DND-41 (cell line): Measurements from ENCODE around the gene CAVIN3.

Source experiments
- ATAC-seq: fragments of 200-7000 bp; cut with Tn5 transposase; 3 replicates; pipeline ENCODE4 v1.9.1; 2021; ENCODE audit warnings: low read depth; ENCODE audit not compliant: insufficient read depth
- DNase-seq: peaks from one replicate; pipeline ENCODE4 v3.0.0-alpha.2; 2020
- H2AFZ ChIP-seq: 2 replicates; pipeline ENCODE4 v1.6.0; 2012; ENCODE audit warnings: low read depth, low read length
- H3K27ac ChIP-seq: 2 replicates; pipeline ENCODE4 v1.5.1; 2012; ENCODE audit warnings: low read length, inconsistent platforms
- H3K27me3 ChIP-seq: fragments of 200-600 bp; sonication (generic); 2 replicates; pipeline ENCODE4 v1.6.0; 2012; ENCODE audit warnings: low read length, mild to moderate bottlenecking, inconsistent platforms; ENCODE audit not compliant: insufficient read depth, poor library complexity
- H3K36me3 ChIP-seq: 2 replicates; pipeline ENCODE4 v1.5.1; 2012; ENCODE audit warnings: low read length, inconsistent platforms; ENCODE audit not compliant: insufficient read depth
- H3K4me1 ChIP-seq: 2 replicates; pipeline ENCODE4 v1.5.1; 2012; ENCODE audit warnings: mild to moderate bottlenecking, low read length; ENCODE audit not compliant: insufficient read depth
- H3K4me2 ChIP-seq: 2 replicates; pipeline ENCODE4 v1.6.0; 2012; ENCODE audit warnings: mild to moderate bottlenecking, moderate library complexity, low read length, inconsistent platforms; ENCODE audit not compliant: insufficient read depth
- H3K4me3 ChIP-seq, 2 experiments: fragments of 200-600 bp in 1 of 2; shearing (Covaris generic) in 1 of 2; 2 replicates each; pipeline ENCODE4 v1.5.1; 2012 to 2016; ENCODE audit warnings: inconsistent platforms in 2 of 2, low read length in 2 of 2, mild to moderate bottlenecking in 2 of 2, low read depth in 1 of 2, moderate library complexity in 1 of 2
- H3K79me2 ChIP-seq: 2 replicates; pipeline ENCODE4 v1.6.0; 2012; ENCODE audit warnings: low read length, inconsistent platforms; ENCODE audit not compliant: insufficient read depth
- H3K9ac ChIP-seq: 2 replicates; pipeline ENCODE4 v1.6.0; 2012; ENCODE audit warnings: low read depth, mild to moderate bottlenecking, inconsistent platforms, low read length, moderate library complexity
- H3K9me3 ChIP-seq: 2 replicates; pipeline ENCODE4 v1.5.1; 2012; ENCODE audit warnings: low read length, moderate library complexity, mild to moderate bottlenecking, inconsistent platforms; ENCODE audit not compliant: insufficient read depth, severe bottlenecking
- H4K20me1 ChIP-seq: 2 replicates; pipeline ENCODE4 v1.6.0; 2012; ENCODE audit warnings: low read length; ENCODE audit not compliant: insufficient read depth
- EZH2 ChIP-seq: IDR thresholded peaks from 3 replicates; pipeline ENCODE4 v1.6.1; 2012; ENCODE audit warnings: borderline replicate concordance, low read depth, mild to moderate bottlenecking, moderate library complexity, low read length, inconsistent platforms; ENCODE audit not compliant: severe bottlenecking
- TF ChIP-seq, protein P1 (sequence below): IDR thresholded peaks from 2 replicates; pipeline ENCODE4 v1.5.1; 2012; ENCODE audit warnings: borderline replicate concordance, low read length, moderate library complexity, mild to moderate bottlenecking; ENCODE audit not compliant: poor library complexity, severe bottlenecking; ENCODE audit errors: extremely low read depth

The CAVIN3 gene

DNA sequence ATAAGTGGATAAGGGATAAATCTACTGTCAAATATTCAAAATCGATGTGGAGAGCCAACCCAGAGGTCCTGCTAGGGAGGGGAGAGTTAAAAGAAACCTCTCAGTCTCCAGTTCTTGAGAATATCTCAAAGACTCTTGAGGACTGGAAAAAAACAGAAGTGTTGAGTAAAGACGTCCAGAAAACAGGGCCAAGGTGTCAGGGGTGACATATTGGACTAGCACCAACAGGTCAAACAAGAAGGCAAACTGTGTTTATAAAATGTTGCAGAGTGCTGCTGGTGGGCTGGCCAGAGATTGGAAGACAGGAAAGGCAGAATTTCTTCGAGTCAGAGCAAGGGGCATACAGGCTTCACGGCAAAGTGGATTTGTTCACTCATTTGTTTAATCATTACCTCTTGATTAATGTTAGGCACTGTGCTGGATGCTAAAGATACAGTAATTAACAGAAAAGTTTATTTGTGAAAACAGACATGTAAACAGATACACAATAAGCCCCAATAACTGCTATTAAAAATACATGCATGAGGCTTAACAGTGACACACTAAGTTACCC, 36.3 kb upstream of the CAVIN3 start:
- no peak overlapping the region for H3K4me3 ChIP-seq
- H3K79me2 ChIP-seq, result no peaks in the 10 kb centered on the region
- H4K20me1 ChIP-seq, result no peaks in the 10 kb centered on the region
- H3K9ac ChIP-seq, result no peak overlapping the region
- H2AFZ ChIP-seq, result no peak overlapping the region
- no peak overlapping the region for H3K4me2 ChIP-seq
- H3K36me3 ChIP-seq, result no peaks in the 10 kb centered on the region
- no peak for ATAC-seq
- no peaks in the 10 kb centered on the region for H3K9me3 ChIP-seq
- 0 out of 2 replicates have a peak, but pooled peaks cover 3% of the 10 kb centered on the region for H3K4me1 ChIP-seq
- H3K27ac ChIP-seq, result no peak overlapping the region
- TF ChIP-seq, protein P1, sequence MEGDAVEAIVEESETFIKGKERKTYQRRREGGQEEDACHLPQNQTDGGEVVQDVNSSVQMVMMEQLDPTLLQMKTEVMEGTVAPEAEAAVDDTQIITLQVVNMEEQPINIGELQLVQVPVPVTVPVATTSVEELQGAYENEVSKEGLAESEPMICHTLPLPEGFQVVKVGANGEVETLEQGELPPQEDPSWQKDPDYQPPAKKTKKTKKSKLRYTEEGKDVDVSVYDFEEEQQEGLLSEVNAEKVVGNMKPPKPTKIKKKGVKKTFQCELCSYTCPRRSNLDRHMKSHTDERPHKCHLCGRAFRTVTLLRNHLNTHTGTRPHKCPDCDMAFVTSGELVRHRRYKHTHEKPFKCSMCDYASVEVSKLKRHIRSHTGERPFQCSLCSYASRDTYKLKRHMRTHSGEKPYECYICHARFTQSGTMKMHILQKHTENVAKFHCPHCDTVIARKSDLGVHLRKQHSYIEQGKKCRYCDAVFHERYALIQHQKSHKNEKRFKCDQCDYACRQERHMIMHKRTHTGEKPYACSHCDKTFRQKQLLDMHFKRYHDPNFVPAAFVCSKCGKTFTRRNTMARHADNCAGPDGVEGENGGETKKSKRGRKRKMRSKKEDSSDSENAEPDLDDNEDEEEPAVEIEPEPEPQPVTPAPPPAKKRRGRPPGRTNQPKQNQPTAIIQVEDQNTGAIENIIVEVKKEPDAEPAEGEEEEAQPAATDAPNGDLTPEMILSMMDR, result no peak
- no peak for TF ChIP-seq EZH2
- peaks cover 13% of the 10 kb centered on the region for H3K27me3 ChIP-seq
- no peak for DNase-seq

DNA sequence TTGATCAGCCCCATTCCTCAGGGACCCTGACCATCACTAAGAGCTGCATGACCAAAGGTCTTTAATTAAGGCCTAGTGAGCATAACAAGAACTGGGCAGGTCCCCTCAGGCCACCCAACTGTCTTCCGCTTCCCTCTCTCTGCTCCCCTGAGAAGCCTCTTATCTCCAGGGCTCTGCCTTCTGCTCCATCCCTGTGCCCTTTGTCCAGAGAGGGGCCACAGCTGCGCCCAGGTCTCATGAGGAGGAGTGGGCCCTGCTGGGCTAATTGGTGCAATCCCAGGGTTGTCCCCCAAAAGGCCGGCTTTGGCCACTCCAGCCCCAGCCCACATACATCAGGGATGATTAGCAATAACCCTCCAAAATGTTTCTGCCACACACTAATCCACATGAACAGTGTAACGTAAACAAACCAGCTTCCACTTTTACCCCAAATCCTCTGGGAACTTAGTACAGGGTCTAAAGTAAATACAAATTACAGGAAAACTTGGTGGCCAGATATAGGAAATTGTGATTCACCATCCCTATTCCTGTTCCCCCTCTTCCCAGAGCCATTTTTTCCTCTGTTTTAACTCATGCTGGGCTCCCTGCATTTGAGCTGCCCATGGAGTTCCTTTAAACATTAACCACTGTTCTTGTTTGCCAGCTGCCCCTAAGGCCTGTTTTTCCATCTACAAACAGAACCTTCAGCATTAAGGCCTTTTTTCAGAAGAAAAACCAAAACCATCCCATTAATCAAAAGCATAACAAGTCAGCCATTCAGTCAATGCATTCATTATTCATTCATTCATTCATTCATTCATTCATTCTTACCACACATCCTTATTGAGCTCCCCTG, 34.6 kb upstream of the CAVIN3 start:
- H3K9ac ChIP-seq, result no peak overlapping the region
- H3K27ac ChIP-seq, result no peak overlapping the region
- no peaks in the 10 kb centered on the region for H4K20me1 ChIP-seq
- TF ChIP-seq EZH2, result no peak
- TF ChIP-seq, protein P1, result no peak
- peaks cover 11% of the 10 kb centered on the region for H3K27me3 ChIP-seq
- H3K36me3 ChIP-seq, result no peaks in the 10 kb centered on the region
- no peak overlapping the region for H3K4me2 ChIP-seq
- DNase-seq (no peak), ATAC-seq (no peak)
- H3K4me1 ChIP-seq, result 0 out of 2 replicates have a peak, but pooled peaks cover 3% of the 10 kb centered on the region
- no peak overlapping the region for H2AFZ ChIP-seq
- no peaks in the 10 kb centered on the region for H3K9me3 ChIP-seq
- no peak overlapping the region for H3K4me3 ChIP-seq
- no peaks in the 10 kb centered on the region for H3K79me2 ChIP-seq

DNA sequence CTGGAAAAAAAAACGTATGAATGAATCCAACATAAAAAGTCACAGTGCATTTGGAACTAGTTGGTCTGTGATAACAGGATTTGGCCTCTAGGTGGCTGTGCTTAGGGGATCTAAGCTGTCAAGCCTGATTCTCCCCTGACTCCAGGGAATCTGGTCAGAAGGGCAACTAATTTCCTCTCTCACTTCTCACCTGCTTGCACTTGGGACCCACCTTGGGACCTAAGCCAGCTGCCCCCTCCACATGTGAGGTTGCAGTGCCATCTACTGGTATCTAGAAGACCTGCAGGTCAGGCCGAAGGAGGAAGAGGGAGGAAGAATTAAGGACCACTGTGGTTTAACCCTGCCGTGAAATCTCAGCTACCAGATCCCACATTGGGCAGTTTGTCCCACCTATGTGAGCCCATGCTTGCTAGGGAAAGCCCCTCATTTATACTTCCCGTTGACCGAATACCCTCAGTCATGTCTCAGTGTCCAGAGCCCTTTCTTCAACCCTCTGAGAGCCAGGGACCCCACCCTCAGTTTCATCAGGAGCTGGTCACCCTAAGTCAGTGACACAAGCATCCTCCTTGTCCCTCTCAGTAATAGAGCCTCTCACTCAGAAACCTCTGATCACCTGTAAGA, 33.2 kb upstream of the CAVIN3 start:
- TF ChIP-seq, protein P1, result peak; percentile 98
- TF ChIP-seq EZH2, result no peak
- ATAC-seq, result peak; percentile 82
- H2AFZ ChIP-seq, result no peak overlapping the region

More for the DNA sequence above, 33.2 kb upstream of the CAVIN3 start:
- no peaks in the 10 kb centered on the region for H3K9me3 ChIP-seq
- no peak overlapping the region for H3K9ac ChIP-seq
- peak; percentile 56 for DNase-seq
- 0 out of 2 replicates have a peak, but pooled peaks cover 3% of the 10 kb centered on the region for H3K4me1 ChIP-seq
- no peak overlapping the region for H3K27ac ChIP-seq
- H3K4me3 ChIP-seq, result no peak overlapping the region
- no peaks in the 10 kb centered on the region for H4K20me1 ChIP-seq
- H3K79me2 ChIP-seq, result no peaks in the 10 kb centered on the region
- no peak overlapping the region for H3K4me2 ChIP-seq
- no peaks in the 10 kb centered on the region for H3K36me3 ChIP-seq
- peaks cover 10% of the 10 kb centered on the region for H3K27me3 ChIP-seq
